H1 (cell line): ENCODE measurements around the gene DOCK1. TPM values are rescaled to one million over a fixed set of nuclear protein-coding genes. Genes with fewer than 3 reads are reported as not detected.

Source experiments
- CBX5 ChIP-seq: fragments of 300-800, 300-1000 bp; sonication (generic); IDR thresholded peaks from 2 replicates; pipeline ENCODE4 v1.7.1; 2016; ENCODE audit warnings: antibody characterized with exemption, low read length, low read depth
- JUND ChIP-seq: IDR thresholded peaks from 2 replicates; pipeline ENCODE4 v1.6.1; 2011; ENCODE audit warnings: mild to moderate bottlenecking, improper control_type of control experiment, low read length
- polyA plus RNA-seq, 7 experiments: library from polyadenylated mRNA; depleted of rRNA in 3 of 7; stranded (reverse) in 5 of 7; unstranded in 2 of 7; fragments of >200 nt in 5 of 7; fragments of 200-250 nt in 2 of 7; gene quantifications; 1 replicate in 5 of 7; 2 replicates in 1 of 7; 4 replicates in 1 of 7; pipeline versions ENCODE4 v1.2.1 to v1.2.3, GENCODE V29; 2011 to 2013; ENCODE audit warnings: missing spikeins in 2 of 7, mixed read lengths in 2 of 7
- total RNA-seq: library from RNA; stranded (reverse); fragmentation: NEBNext Ultra II Directional; extraction: Animal tissue kit (Norgen Biotek cat#: 25700); gene quantifications from 2 replicates; pipeline ENCODE4 v1.2.1, GENCODE V29; 2021

Gene DOCK1
- total and polyA plus RNA-seq, 2 of the 8 experiments (the other 6 are each of a cell fraction or from before 2014, with no cell fraction given) = 11.6 to 53.0 TPM

GRCh38 chr10:126872135-126872534, 33.1 kb upstream of the DOCK1 start (continued):
- no peak for TF ChIP-seq JUND
- TF ChIP-seq CBX5 = no peak
- TF ChIP-seq, all 59 proteins: peak for 0
